ENCODE results near the gene SEC14L2. TPM values are rescaled to one million over a fixed set of nuclear protein-coding genes. Genes with fewer than 3 reads are reported as not detected.

Gene SEC14L2
- total and polyA plus RNA-seq, 2 of the 4 experiments (the other 2 are of a cell fraction): 38.7 to 54.8 TPM

- in situ Hi-C loops (cut with MboI; ENCODE audit: low sequenced_read_pairs) (no loop called here), intact Hi-C loops (cut with micrococcal nuclease) (no loop called here), dilution Hi-C loops (cut with HindIII; ENCODE audit: low sequenced_read_pairs, unreplicated experiment) (no loop called here)
- Histone ChIP-seq H2BK20ac (ENCODE audit: low read depth, low read length) (no peak overlapping the region), H2BK120ac (ENCODE audit: low read depth, low read length) (no peak overlapping the region), H4K91ac (ENCODE audit: insufficient read depth, low read depth, low read length) (no peak overlapping the region), H4K5ac (ENCODE audit: low read depth, low read length) (no peak overlapping the region), H3K4me2 (ENCODE audit: low read depth, low read length) (no peak overlapping the region), H3K4ac (ENCODE audit: low read depth, low read length) (no peak overlapping the region), H3K27me3 (ENCODE audit: control insufficient read depth, insufficient read depth, low read length) (no peaks in the 10 kb centered on the region), H3K56ac (ENCODE audit: extremely low read depth, insufficient read depth, low read length) (no peak overlapping the region), H3K9ac (ENCODE audit: low read depth, low read length) (no peak overlapping the region), H2AK5ac (ENCODE audit: low read depth, low read length) (no peak overlapping the region), H4K20me1 (ENCODE audit: insufficient read depth, low read length) (no peaks in the 10 kb centered on the region), H3K36me3 (ENCODE audit: control insufficient read depth, insufficient read depth, low read length) (peaks cover 46% of the 10 kb centered on the region), H3K9me3 (ENCODE audit: control insufficient read depth, insufficient read depth, low read length) (no peaks in the 10 kb centered on the region), H3K27ac (ENCODE audit: insufficient read depth, low read length) (no peak overlapping the region), H3K23ac (ENCODE audit: low read depth, low read length) (no peak overlapping the region), H3K18ac (ENCODE audit: low read depth, low read length) (no peak overlapping the region), H3K14ac (replicated peaks; ENCODE audit: low read depth, low read length) (no peak overlapping the region), H2AFZ (replicated peaks; ENCODE audit: low read length, poor library complexity) (no peak overlapping the region), H2BK5ac (ENCODE audit: low read depth, low read length, poor library complexity, severe bottlenecking) (no peak overlapping the region), H2BK15ac (ENCODE audit: low read depth, low read length) (no peak overlapping the region), H3K9me1 (ENCODE audit: insufficient read depth, low read length) (peaks cover 3% of the 10 kb centered on the region; the same call in 1 of the 2 replicates), H2AK9ac (replicated peaks; ENCODE audit: low read depth, low read length, poor library complexity) (no peak overlapping the region), H3K79me1 (ENCODE audit: low read depth in 1 of 2, low read length in 2 of 2) (peaks cover 11 to 17% of the 10 kb centered on the region in 2 experiments), H3K4me1 (ENCODE audit: control insufficient read depth, insufficient read depth, low read length) (peaks cover 9% of the 10 kb centered on the region), H4K8ac (ENCODE audit: low read depth in 2 of 2, low read length in 2 of 2) (no peak overlapping the region), H3K4me3 (ENCODE audit: insufficient read depth, low read depth, low read length) (no peak overlapping the region)
- no CpG with 5 or more reads among the region's 3 CpGs for WGBS, 2 experiments (ENCODE audit: extremely low coverage in 2 of 2, insufficient read length in 1 of 2)
- no peak for ATAC-seq (ENCODE audit: low read depth)
- TF ChIP-seq MXI1 (IDR thresholded peaks at IDR 0.05; ENCODE audit: borderline replicate concordance, low read depth, low read length) (no peak), SMC3 (IDR thresholded peaks at IDR 0.05; ENCODE audit: low read depth, low read length) (no peak), ELK1 (IDR thresholded peaks at IDR 0.05; ENCODE audit: borderline replicate concordance, low read depth, low read length) (no peak), RCOR1 (IDR thresholded peaks at IDR 0.05; ENCODE audit: insufficient replicate concordance, low read length) (no peak), RAD21 (IDR thresholded peaks at IDR 0.05; ENCODE audit: low read length) (no peak), FOS (IDR thresholded peaks at IDR 0.05; ENCODE audit: low read depth, low read length) (no peak), CTCF (conservative IDR thresholded peaks at IDR 0.05; ENCODE audit: low read depth, low read length) (no peak), MAZ (IDR thresholded peaks at IDR 0.05; ENCODE audit: borderline replicate concordance, low read depth, low read length) (no peak)
- ChIA-PET CTCF (no interaction called here), POLR2A (ENCODE audit: unreplicated experiment) (interaction anchor here (1.0 kb wide), 1 partner anchor 12 kb away, joined by 3 read pairs; no protein-coding TSS in a partner anchor)
- BruUV-seq (replicated peaks): no TSS peak
- DNase-seq: no peak
Observed at GRCh38 chr22:30383061-30383460, 13.8 kb upstream of the SEC14L2 start.
